H9 (cell line): ENCODE data around the gene ATP1B2. TPM values are rescaled to one million over a fixed set of nuclear protein-coding genes. Genes with fewer than 3 reads are reported as not detected.

ENCODE experiments used
- DNase-seq: peaks from one replicate; pipeline ENCODE4 v3.0.0-alpha.2; 2017
- H2AFZ ChIP-seq: one replicate; pipeline ENCODE4 v1.6.1; 2013; ENCODE audit warnings: mild to moderate bottlenecking, low read length, control low read depth, moderate library complexity
- H2AK5ac ChIP-seq: 2 replicates; pipeline ENCODE4 v1.6.1; 2013; ENCODE audit warnings: low read length, control low read depth, mixed read lengths; ENCODE audit not compliant: insufficient read length
- H2BK120ac ChIP-seq: one replicate; pipeline ENCODE4 v1.6.1; 2013; ENCODE audit warnings: low read depth, mild to moderate bottlenecking, low read length, control low read depth, inconsistent platforms; ENCODE audit not compliant: poor library complexity, severe bottlenecking
- H2BK12ac ChIP-seq: 2 replicates; pipeline ENCODE4 v1.6.1; 2013; ENCODE audit warnings: low read length, control low read depth, mixed read lengths, low read depth; ENCODE audit not compliant: insufficient read length
- H2BK15ac ChIP-seq: 2 replicates; pipeline ENCODE4 v1.6.1; 2013; ENCODE audit warnings: low read depth, low read length, control low read depth
- H2BK20ac ChIP-seq: one replicate; pipeline ENCODE4 v1.6.1; 2013; ENCODE audit warnings: low read depth, mild to moderate bottlenecking, low read length, control low read depth, inconsistent platforms; ENCODE audit not compliant: poor library complexity, severe bottlenecking
- H2BK5ac ChIP-seq: 2 replicates; pipeline ENCODE4 v1.6.1; 2013; ENCODE audit warnings: low read length, control low read depth, mixed read lengths; ENCODE audit not compliant: insufficient read length
- H3K14ac ChIP-seq: 2 replicates; pipeline ENCODE4 v1.6.1; 2013; ENCODE audit warnings: low read length, control low read depth; ENCODE audit not compliant: insufficient read depth
- H3K18ac ChIP-seq: 2 replicates; pipeline ENCODE4 v1.6.1; 2013; ENCODE audit warnings: low read depth, mild to moderate bottlenecking, mixed read lengths, low read length, control low read depth; ENCODE audit not compliant: insufficient read length
- H3K23ac ChIP-seq: 2 replicates; pipeline ENCODE4 v1.6.1; 2013; ENCODE audit warnings: low read length, control low read depth, mixed read lengths, low read depth; ENCODE audit not compliant: insufficient read length
- H3K23me2 ChIP-seq: 2 replicates; pipeline ENCODE4 v1.6.1; 2013; ENCODE audit warnings: low read depth, mild to moderate bottlenecking, mixed read lengths, low read length, control low read depth; ENCODE audit not compliant: insufficient read length, poor library complexity, severe bottlenecking
- H3K27ac ChIP-seq: 2 replicates; pipeline ENCODE4 v1.5.1; 2013; ENCODE audit warnings: low read length, control low read depth, mixed read lengths, low read depth; ENCODE audit not compliant: insufficient read length
- H3K27me3 ChIP-seq: 2 replicates; pipeline ENCODE4 v1.6.1; 2013; ENCODE audit warnings: low read length, control low read depth, inconsistent platforms; ENCODE audit not compliant: insufficient read depth
- H3K4ac ChIP-seq: 2 replicates; pipeline ENCODE4 v1.6.1; 2013; ENCODE audit warnings: low read depth, mild to moderate bottlenecking, control low read depth, inconsistent platforms, low read length, moderate library complexity
- H3K4me1 ChIP-seq: 2 replicates; pipeline ENCODE4 v1.6.1; 2013; ENCODE audit warnings: low read length, control low read depth, inconsistent platforms; ENCODE audit not compliant: insufficient read depth
- H3K4me2 ChIP-seq: 2 replicates; pipeline ENCODE4 v1.6.1; 2013; ENCODE audit warnings: low read length, control low read depth, mixed read lengths; ENCODE audit not compliant: insufficient read length, insufficient read depth
- H3K56ac ChIP-seq: 2 replicates; pipeline ENCODE4 v1.6.1; 2013; ENCODE audit warnings: low read depth, mild to moderate bottlenecking, mixed read lengths, low read length, control low read depth; ENCODE audit not compliant: insufficient read length
- H3K79me1 ChIP-seq: 2 replicates; pipeline ENCODE4 v1.6.1; 2013; ENCODE audit warnings: low read depth, mild to moderate bottlenecking, moderate library complexity, low read length, control low read depth, inconsistent platforms; ENCODE audit not compliant: insufficient read depth, poor library complexity, severe bottlenecking
- H3K79me2 ChIP-seq: 2 replicates; pipeline ENCODE4 v1.6.1; 2013; ENCODE audit warnings: low read length, control low read depth, inconsistent platforms; ENCODE audit not compliant: insufficient read depth
- H3K9ac ChIP-seq: 2 replicates; pipeline ENCODE4 v1.6.1; 2013; ENCODE audit warnings: low read length, control low read depth, mixed read lengths; ENCODE audit not compliant: insufficient read length; ENCODE audit errors: extremely low read depth
- H3K9me3 ChIP-seq: one replicate; pipeline ENCODE4 v1.6.1; 2013; ENCODE audit warnings: low read depth, low read length, inconsistent platforms; ENCODE audit not compliant: control insufficient read depth
- H3T11ph ChIP-seq: one replicate; pipeline ENCODE4 v1.6.1; 2013; ENCODE audit warnings: mild to moderate bottlenecking, low read length, control low read depth, inconsistent platforms
- H4K20me1 ChIP-seq: one replicate; pipeline ENCODE4 v1.6.1; 2013; ENCODE audit not compliant: control insufficient read depth, insufficient read length, insufficient read depth
- H4K5ac ChIP-seq: 2 replicates; pipeline ENCODE4 v1.6.1; 2013; ENCODE audit warnings: low read depth, mild to moderate bottlenecking, mixed read lengths, low read length, control low read depth; ENCODE audit not compliant: insufficient read length
- H4K8ac ChIP-seq: replicated peaks from 2 replicates; pipeline ENCODE4 v1.6.1; 2013; ENCODE audit warnings: low read length, control low read depth, mixed read lengths, low read depth; ENCODE audit not compliant: insufficient read length
- H4K91ac ChIP-seq: 2 replicates; pipeline ENCODE4 v1.6.1; 2013; ENCODE audit warnings: low read depth, mild to moderate bottlenecking, moderate library complexity, mixed read lengths, low read length, control low read depth; ENCODE audit not compliant: insufficient read length
- H3K27ac Mint-ChIP-seq, 3 experiments: 2 replicates in 2 of 3; 3 replicates in 1 of 3; pipeline ENCODE4 v1.8.0; 2020 to 2021; ENCODE audit warnings: mixed read lengths in 3 of 3, mild to moderate bottlenecking in 1 of 3, moderate library complexity in 1 of 3
- H3K27me3 Mint-ChIP-seq: 2 replicates; pipeline ENCODE4 v1.8.0; 2021; ENCODE audit warnings: low read depth, mild to moderate bottlenecking, moderate library complexity, mixed read lengths
- H3K36me3 Mint-ChIP-seq, 3 experiments: 2 replicates in 2 of 3; 3 replicates in 1 of 3; pipeline ENCODE4 v1.8.0; 2020 to 2021; ENCODE audit warnings: low read depth in 3 of 3, mixed read lengths in 3 of 3; ENCODE audit not compliant: insufficient read depth in 1 of 3
- H3K4me1 Mint-ChIP-seq, 2 experiments: 2 replicates each; pipeline ENCODE4 v1.8.0; 2020; ENCODE audit warnings: mixed read lengths in 2 of 2
- H3K4me3 Mint-ChIP-seq, 2 experiments: 2 replicates in 1 of 2; 3 replicates in 1 of 2; pipeline ENCODE4 v1.8.0; 2020 to 2021; ENCODE audit warnings: mild to moderate bottlenecking in 2 of 2, mixed read lengths in 2 of 2, moderate library complexity in 1 of 2
- H3K9me3 Mint-ChIP-seq, 2 experiments: 2 replicates in 1 of 2; 3 replicates in 1 of 2; pipeline ENCODE4 v1.8.0; 2020; ENCODE audit warnings: mild to moderate bottlenecking in 2 of 2, mixed read lengths in 2 of 2, moderate library complexity in 1 of 2
- WGBS: extraction: QIAGEN DNeasy Blood & Tissue Kit; methylation state at CpG from one replicate; pipeline ENCODE4 v1.1.7; 2013; ENCODE audit warnings: missing lambda C conversion rate, low lambda C conversion rate, mixed read lengths; ENCODE audit not compliant: insufficient read length; ENCODE audit errors: extremely low coverage; 5-methylcytosine and 5-hydroxymethylcytosine counted together
- total RNA-seq: library from RNA; stranded (reverse); gene quantifications from 2 replicates; pipeline ENCODE4 v1.2.1, GENCODE V29; 2021
- TF ChIP-seq, protein P1 (sequence below): fragments of 200-600 bp; sonication (generic); conservative IDR thresholded peaks from 3 replicates; pipeline ENCODE4 v1.8.0; 2021; ENCODE audit warnings: antibody characterized with exemption, mild to moderate bottlenecking

Gene ATP1B2
- total RNA-seq, 1 experiment from 2014 or later: 16.2 TPM

DNA sequence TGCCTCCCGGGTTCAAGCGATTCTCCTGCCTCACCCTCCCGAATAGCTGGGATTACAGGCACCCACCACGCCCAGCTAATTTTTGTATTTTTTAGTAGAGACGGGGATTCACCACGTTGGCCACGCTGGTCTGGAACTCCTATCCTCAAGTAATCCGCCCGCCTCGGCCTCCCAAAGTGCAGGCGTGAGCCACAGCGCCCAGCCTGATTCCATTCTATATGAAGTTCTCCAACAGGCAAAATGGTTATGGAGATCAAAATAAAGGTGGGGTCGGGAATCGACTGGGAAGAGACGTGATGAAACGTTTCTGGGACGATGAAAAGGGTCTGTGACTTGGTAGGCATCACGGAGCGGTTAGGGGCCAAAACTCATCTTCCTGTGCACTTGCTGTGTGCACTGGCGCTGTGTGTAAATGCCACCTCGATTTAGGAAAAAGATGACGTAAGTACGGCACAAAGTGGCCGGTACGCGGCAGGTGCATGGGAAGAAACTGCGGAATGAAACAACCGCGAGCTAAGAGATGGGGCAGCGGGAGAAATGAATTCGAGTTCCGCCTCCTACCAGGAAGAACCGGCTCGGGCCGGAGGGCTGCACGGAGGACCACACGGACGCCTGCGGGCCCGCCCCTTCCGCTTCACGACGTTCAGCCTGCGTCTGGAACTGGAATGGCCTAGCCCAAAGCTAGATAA, 35.0 kb downstream of the ATP1B2 start:
- Histone ChIP-seq H3K56ac (peak overlapping the region; percentile 93), H3K79me2 (peaks cover 29% of the 10 kb centered on the region), H2AK5ac (peak overlapping the region; percentile 16), H2BK120ac (peak overlapping the region; percentile 84), H4K20me1 (no peaks in the 10 kb centered on the region), H3K23me2 (peaks cover 18% of the 10 kb centered on the region), H3K9me3 (no peaks in the 10 kb centered on the region), H2BK12ac (peak overlapping the region; percentile 22), H3K4me2 (peak overlapping the region; percentile 66), H3K23ac (peak overlapping the region; percentile 71), H4K91ac (peak overlapping the region; percentile 11), H3K4me1 (no peaks in the 10 kb centered on the region; the same call in 1 of the 2 replicates), H3K18ac (peak overlapping the region; percentile 86), H2BK15ac (no peak overlapping the region), H2AFZ (no peak overlapping the region), H3K14ac (peak overlapping the region; percentile 90), H2BK20ac (no peak overlapping the region), H3T11ph (peak overlapping the region; percentile 61), H3K9ac (peak overlapping the region; percentile 98), H3K27ac (peak overlapping the region; percentile 90), H4K5ac (peak overlapping the region; percentile 96), H3K27me3 (no peaks in the 10 kb centered on the region), H3K4ac (peak overlapping the region; percentile 66), H4K8ac (no peak overlapping the region), H3K79me1 (no peaks in the 10 kb centered on the region), H2BK5ac (peak overlapping the region; percentile 98)
- peak overlapping the region; percentile 94 to 97 for H3K4me3 Mint-ChIP-seq
- H3K27ac Mint-ChIP-seq: peak overlapping the region; percentile 100
- H3K36me3 Mint-ChIP-seq: peaks cover 16 to 40% (median 29%) of the 10 kb centered on the region in 3 experiments
- peaks cover 25 to 31% of the 10 kb centered on the region in 2 experiments for H3K4me1 Mint-ChIP-seq
- H3K9me3 Mint-ChIP-seq: no peaks in the 10 kb centered on the region; a peak in 1 of 5 replicates
- peak; percentile 97 for DNase-seq
- H3K27me3 Mint-ChIP-seq: no peaks in the 10 kb centered on the region
- no CpG with 5 or more reads among the region's 44 CpGs for WGBS
- TF ChIP-seq, protein P1, sequence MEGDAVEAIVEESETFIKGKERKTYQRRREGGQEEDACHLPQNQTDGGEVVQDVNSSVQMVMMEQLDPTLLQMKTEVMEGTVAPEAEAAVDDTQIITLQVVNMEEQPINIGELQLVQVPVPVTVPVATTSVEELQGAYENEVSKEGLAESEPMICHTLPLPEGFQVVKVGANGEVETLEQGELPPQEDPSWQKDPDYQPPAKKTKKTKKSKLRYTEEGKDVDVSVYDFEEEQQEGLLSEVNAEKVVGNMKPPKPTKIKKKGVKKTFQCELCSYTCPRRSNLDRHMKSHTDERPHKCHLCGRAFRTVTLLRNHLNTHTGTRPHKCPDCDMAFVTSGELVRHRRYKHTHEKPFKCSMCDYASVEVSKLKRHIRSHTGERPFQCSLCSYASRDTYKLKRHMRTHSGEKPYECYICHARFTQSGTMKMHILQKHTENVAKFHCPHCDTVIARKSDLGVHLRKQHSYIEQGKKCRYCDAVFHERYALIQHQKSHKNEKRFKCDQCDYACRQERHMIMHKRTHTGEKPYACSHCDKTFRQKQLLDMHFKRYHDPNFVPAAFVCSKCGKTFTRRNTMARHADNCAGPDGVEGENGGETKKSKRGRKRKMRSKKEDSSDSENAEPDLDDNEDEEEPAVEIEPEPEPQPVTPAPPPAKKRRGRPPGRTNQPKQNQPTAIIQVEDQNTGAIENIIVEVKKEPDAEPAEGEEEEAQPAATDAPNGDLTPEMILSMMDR: no peak
